ENCODE results near the gene MYO10.
"Not testable (repeated sequence)": the region's sequence is repeated elsewhere in the genome, so short reads cannot be mapped to it uniquely, and the experiment has no call there.

Gene MYO10

GRCh38 chr5:16674750-16675149 lies 261.3 kb downstream of the MYO10 start:
- DNase-seq (ENCODE audit: low spot score) (no peak), FAIRE-seq (no peak)

- DNase-seq (ENCODE audit: low spot score) (no peak), FAIRE-seq (no peak)
Observed at GRCh38 chr5:16673241-16674201, 262.6 kb downstream of the MYO10 start.

DNA sequence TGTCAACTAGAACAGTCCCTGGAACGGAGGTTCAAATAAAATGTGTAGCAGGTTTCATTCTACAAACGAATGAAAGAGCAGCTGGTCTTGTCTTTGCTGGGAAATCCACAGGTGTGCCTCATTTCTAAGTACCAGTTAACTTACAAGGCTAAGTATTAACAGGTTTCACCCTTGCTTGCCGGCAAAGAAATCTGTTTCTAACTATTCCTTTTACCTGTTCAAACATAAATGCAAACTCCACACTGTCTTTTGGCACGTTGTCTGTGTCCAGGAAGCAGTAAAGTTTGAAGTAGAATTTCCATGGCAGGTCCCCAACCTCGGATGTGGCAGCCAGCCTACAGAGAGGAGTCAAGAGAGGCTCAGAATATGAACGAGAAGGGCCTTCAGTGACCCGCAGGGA lies 264.9 kb downstream of the MYO10 start:
- FAIRE-seq (no peak), DNase-seq (ENCODE audit: low spot score) (no peak)

- DNase-seq (ENCODE audit: low spot score), result no peak
- FAIRE-seq, result no peak
Observed at GRCh38 chr5:16669776-16670175, 266.3 kb downstream of the MYO10 start.

DNA sequence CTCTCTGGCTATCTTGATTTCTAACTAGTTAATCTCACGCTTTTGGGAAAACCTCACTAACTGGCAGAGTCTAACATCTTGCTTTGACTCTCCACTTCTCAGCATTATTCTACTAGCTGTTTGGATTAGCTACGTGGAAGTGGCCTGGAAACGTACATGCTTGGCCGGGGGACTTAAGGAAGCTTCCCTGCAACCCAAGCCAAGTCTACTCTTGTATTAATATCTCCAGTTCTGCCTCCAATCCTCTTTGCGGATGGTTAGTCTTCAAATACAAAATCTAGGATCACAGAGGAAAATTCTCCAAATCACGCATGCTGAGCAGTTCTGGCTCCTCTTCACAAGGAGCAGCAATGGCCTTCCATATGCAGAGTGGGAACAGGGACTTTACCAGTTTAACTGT lies 267.5 kb downstream of the MYO10 start:
- FAIRE-seq (no peak), DNase-seq (ENCODE audit: low spot score) (no peak)

- DNase-seq (ENCODE audit: low spot score) (no peak), FAIRE-seq (no peak)
Observed at GRCh38 chr5:16668194-16668593, 267.9 kb downstream of the MYO10 start.

DNA sequence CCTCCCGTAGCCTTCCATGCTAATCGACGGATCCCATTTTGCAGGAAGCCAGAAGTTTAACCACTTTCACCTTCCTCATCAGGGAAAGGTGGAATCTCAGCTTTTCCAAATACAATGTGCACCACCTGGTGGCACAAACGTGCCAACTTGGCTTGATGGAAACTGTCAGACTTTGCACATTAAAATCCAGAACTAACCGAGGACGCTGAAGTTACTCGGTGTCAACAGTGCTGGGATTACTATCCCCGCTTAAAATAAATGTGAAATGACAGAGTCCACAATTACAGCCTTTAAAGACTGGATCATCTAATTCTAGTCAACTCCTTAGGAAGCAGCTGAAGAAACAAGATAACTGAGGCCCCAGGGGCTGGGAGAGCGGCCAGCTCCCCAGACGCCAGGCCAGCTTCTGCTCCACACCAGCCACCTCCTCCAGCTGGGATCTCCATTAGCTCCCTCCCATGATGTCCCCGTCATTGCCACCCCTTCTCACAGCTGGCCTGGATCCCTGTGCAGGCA lies 269.1 kb downstream of the MYO10 start:
- DNase-seq (ENCODE audit: low spot score) (no peak), FAIRE-seq (peak; percentile 58)

GRCh38 chr5:16666130-16666882 lies 269.8 kb downstream of the MYO10 start:
- no peak for DNase-seq (ENCODE audit: low spot score)
- peak; percentile 56 for FAIRE-seq

DNA sequence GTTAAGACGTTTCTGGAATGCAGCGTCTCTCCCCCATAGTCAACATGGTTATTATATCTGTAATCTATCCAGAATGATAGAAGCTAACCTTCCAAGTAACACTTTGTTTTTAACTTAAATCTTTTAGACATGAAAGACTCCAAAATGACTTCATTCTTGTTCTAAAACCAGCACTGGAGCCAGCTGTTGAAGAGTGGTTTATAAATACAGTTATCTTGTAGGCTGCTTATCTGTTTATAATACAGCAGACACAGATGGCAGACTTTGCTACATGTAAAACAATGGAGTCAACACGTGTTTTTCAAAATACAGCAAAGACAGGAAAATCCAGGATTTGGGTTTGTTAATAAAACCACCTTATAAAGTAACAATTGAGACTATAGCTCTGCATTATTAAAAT lies 270.5 kb downstream of the MYO10 start:
- no peak for FAIRE-seq
- DNase-seq (ENCODE audit: low spot score), result no peak

DNA sequence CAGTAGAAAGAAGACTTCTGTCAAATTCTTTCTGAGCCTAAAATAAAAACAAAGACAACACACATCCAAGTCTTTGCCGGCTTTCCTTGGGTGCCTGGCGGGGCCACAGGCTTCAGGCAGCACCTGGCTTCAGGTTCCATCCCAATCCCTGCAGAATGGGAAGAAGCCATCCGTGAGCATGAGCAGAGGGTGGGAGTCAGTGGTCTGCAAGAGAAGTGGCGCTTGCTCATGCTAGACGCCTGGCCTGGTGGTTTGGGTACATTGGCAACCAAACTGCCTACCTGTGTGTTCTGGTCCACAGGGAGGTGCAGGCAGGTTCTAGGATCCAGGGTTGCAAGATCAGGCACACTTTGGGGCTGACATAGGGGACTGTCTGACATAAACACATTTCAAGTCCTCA lies 271.7 kb downstream of the MYO10 start:
- no peak for DNase-seq (ENCODE audit: low spot score)
- no peak for FAIRE-seq

GRCh38 chr5:16663840-16664239 lies 272.2 kb downstream of the MYO10 start:
- no peak for FAIRE-seq

GRCh38 chr5:16661713-16662112 lies 274.4 kb downstream of the MYO10 start:
- FAIRE-seq (no peak), DNase-seq (ENCODE audit: low spot score) (no peak)

More at GRCh38 chr5:16663840-16664239, 272.2 kb downstream of the MYO10 start:
- no peak for DNase-seq (ENCODE audit: low spot score)

DNA sequence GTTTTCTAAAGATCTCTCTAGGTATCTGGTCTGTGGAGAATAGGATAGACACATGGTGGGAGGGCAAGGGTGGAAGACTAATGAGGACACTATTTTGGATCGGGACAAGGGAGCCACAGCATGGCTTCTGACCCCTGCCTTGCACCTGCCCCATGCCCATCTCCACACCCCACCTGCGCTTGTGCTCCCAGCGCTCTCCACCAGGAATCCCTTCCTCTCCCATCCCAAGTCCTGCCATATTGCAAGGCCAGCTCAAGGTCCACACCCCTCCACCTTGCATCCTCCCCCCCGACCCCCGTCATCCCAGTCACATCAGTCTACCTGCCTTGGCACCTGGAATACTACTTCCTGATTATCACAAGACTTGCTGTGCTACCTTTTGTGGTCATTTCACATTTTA lies 275.1 kb downstream of the MYO10 start:
- no peak for FAIRE-seq
- no peak for DNase-seq (ENCODE audit: low spot score)

GRCh38 chr5:16659536-16659935 lies 276.6 kb downstream of the MYO10 start:
- FAIRE-seq, result no peak
- no peak for DNase-seq (ENCODE audit: low spot score)

- FAIRE-seq (no peak), DNase-seq (ENCODE audit: low spot score) (no peak)
Observed at GRCh38 chr5:16656561-16657191, 279.4 kb downstream of the MYO10 start.

GRCh38 chr5:16654647-16655334 lies 281.3 kb downstream of the MYO10 start:
- DNase-seq (ENCODE audit: low spot score) (no peak), FAIRE-seq (no peak)

DNA sequence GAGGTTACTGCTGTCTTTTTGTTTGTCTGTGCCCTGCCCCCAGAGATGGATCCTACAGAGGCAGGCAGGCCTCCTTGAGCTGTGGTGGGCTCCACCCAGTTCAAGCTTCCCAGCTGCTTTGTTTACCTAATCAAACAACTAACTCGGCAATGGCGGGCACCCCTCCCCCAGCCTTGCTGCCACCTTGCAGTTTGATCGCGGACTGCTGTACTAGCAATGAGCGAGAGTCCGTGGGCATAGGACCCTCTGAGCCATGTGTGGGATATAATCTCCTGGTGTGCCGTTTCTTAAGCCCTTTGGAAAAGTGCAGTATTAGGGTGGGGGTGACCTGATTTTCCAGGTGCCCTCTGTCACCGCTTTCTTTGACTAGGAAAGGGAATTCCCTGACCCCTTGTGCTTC lies 287.3 kb downstream of the MYO10 start:
- FAIRE-seq; DNase-seq (ENCODE audit: low spot score): not testable (repeated sequence)

DNA sequence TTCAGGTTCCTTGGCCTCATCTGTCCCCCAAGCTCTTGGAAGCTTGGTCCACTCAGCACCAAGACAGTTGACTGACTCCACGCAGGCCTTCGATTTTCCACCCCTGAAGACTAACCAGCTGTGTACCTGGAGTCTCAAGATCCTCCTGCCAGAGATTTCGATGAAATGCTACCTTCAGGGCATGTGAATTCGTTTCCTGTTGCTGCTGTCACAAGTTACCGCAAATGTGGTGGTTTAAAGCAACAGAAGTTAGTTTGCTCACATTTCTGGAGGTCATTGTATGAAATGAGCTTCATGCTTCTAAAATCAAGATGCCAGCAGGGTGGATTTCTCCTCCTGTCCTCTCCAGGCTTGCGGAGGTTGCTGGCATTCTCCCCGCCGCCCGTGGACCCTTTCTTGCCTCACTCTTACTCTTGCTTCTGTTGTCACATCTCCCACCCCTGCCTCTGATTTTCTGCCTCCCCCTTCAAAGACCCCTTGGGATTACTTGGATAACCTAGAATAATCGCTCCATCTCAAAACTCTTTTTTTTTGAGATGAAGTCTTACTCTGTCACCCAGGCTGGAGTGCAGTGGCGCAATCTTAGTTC lies 291.7 kb downstream of the MYO10 start:
- DNase-seq (ENCODE audit: low spot score) (no peak), FAIRE-seq (no peak)

DNA sequence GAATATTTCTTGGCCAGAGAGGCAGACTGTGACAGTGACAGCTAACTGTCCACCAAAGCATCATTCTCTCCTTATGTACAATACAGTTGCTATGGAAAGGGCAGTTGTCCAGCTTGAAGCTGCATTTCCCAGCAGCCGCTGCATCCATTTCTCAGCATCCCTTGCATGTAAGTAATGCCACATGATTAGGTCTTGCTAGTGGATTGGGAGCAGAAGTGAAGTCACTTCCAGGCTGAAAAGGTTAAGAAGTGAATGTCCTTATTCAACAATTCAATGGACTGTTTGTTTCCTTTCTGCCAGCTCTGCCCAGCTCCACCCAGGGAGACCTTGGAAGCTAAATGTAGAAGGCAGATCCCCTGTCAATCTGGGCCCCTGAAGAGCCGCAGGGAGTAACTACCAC lies 293.2 kb downstream of the MYO10 start:
- no peak for FAIRE-seq
- no peak for DNase-seq (ENCODE audit: low spot score)

DNA sequence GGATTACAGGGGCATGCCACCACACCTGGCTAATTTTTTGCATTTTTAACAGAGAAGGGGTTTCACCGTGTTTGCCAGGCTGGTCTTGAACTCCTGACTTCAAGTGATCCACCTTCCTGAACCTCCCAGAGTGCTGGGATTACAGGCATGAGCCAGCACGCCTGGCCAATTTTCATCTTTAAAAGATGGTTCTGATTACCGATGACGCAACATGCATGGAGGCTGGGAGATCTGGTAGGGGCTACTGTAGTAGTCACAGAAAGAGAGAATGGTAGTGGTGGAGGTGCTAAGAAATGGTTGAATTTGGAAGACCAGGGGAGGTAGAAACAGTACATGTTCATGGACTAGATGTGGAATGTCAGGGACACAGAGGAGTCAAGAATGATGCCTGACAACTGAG lies 296.9 kb downstream of the MYO10 start:
- DNase-seq (ENCODE audit: low spot score) (no peak), FAIRE-seq (no peak)

DNA sequence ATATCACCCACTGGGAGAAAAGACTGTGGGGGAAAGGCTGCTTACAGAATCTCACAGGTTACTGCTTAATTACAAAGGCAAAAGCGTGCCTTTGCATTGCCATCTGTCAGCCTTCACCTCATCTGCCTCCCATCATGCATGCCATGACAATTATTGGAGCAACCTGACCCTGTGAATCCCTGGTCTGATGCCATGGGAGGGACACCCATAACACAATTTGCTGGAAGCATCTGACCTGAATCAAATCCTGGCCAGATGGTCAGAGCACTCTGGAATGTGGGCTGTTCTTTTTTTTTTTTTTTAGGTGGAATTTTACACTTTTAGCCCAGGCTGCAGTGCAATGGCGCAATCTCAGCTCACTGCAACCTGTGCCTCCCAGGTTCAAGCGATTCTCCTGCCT lies 307.7 kb downstream of the MYO10 start:
- no peak for DNase-seq (ENCODE audit: low spot score)

More for the DNA sequence above, 307.7 kb downstream of the MYO10 start:
- no peak for FAIRE-seq

Data from urothelium cell line (cell line).